NCI-H446 treated with DMSO at 0.1 percent for 48 hours (cell line): ENCODE data around the gene NIM1K.
A peak's percentile ranks its signal among the peaks of the same experiment; 100 is the strongest.
"Not testable (repeated sequence)": the region's sequence is repeated elsewhere in the genome, so short reads cannot be mapped to it uniquely, and the experiment has no call there.

Experiments used
- DNase-seq: peaks from one replicate; lab custom pipeline; 2025; lab: John Stamatoyannopoulos, UW

NIM1K gene

GRCh38 chr5:43190755-43191603 lies 1.0 kb upstream of the NIM1K start:
- no peak for DNase-seq

GRCh38 chr5:43192558-43193180 lies 644 bp downstream of the NIM1K start:
- no peak for DNase-seq

DNA sequence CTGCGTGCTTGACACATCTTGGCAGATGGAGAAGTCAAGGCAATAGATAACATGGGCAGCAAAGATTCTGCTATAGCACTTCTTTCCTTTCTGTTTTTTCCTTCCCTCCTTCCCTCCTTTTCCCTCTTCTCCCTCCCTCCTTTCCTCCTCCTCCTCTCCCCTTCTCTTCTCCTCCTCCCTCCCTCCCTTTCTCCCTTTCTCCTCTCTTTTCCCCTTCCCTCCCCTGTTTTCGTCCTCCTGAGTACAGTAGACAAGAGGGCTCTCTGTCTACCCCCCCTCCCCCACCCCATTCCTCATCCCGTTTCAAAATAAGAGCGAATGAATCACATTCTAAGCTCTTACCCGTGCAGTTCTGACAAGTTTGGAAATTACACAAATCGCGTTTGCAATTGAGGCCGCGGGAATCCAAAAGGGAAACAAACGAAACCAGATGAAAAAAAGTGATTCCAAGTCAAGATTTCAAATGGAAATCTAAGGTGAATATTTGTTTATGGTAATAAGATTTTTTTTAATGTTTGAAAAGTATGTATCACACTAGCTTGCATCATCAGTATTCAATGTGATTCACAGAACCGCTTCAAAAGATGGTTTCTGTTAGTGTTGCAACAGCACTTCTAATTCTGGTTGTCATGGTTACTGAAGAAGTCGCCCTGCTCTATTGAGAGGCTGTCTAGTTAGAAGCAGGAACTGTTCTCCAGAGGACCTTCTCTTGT lies 1.3 kb downstream of the NIM1K start:
- peak; percentile 83 for DNase-seq

DNA sequence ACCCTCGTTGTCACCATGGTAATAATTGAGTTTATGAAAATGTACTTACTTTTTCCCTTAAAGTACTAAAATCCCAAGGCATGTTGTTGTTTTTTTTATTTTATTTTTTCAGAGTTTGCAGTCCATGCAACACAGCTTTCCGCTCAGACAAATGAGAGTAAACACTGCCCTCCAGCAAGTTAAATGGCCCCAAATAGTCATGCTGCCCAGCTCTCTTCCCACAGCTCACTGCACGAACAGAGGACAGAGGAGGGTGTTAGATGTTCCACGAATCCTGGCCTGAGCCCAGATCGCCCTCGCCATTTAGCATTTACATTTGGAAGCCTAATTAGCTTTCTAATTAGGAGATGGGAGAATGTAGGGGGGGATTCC lies 1.9 kb downstream of the NIM1K start:
- no peak for DNase-seq

GRCh38 chr5:43195670-43196265 lies 3.7 kb downstream of the NIM1K start:
- DNase-seq, result no peak

- DNase-seq, result no peak
Observed at GRCh38 chr5:43197535-43197934, 5.5 kb downstream of the NIM1K start.

DNA sequence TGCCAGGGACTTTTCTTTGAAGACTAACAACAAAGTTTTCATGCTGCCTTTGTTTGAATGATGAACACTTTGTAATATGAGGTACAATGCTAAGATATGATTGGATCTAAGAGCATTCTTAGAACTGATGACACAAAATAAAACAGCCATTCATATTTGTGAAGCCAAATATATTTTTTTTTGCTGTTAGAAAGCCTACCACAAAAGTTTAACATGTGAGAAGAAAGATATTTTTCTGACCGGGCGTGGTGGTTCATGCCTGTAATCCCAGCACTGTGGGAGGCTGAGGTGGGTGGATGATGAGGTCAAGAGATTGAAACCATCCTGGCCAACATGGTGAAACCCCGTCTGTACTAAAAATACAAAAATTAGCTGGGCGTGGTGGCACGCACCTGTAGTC lies 9.4 kb downstream of the NIM1K start:
- DNase-seq, result not testable (repeated sequence)

- no peak for DNase-seq
Observed at GRCh38 chr5:43202380-43202779, 10.4 kb downstream of the NIM1K start.

DNA sequence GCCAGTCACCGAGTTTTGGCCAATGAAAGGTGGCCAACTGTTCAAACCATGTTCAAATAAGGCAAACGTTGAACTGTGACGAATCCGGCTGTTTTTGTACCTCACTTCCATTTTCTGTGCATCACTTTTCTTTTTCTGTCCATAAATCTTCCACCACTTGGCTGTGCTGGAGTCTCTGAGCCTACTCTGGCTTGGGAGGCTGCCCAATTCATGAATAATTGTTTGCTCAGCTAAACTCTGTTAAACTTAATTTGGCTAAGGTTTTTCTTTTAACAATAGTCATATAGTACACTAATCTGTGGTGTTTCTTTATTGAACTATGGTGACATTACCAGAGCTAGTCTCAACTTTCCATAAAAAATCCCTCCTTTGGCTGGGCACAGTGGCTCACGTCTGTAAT lies 11.3 kb downstream of the NIM1K start:
- DNase-seq, result peak; percentile 12

DNA sequence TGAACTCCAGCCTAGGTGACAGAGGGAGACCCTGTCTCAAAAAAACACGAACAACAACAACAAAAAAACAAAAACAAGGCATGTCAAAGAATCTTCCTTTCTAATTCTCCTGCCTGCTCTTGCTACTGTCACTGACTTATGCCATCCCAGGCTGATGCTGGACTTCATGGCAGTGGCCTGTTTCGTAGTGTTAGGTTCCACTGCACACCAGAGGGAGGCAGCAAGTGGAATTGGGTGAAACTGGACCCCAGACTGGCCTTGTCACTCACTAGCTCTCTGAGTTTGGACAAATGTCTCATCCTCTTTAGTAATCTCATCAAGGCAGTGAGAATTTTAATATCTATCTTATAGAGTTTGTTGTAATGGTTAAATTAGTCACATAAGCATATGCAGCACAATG lies 12.9 kb downstream of the NIM1K start:
- DNase-seq, result no peak

DNA sequence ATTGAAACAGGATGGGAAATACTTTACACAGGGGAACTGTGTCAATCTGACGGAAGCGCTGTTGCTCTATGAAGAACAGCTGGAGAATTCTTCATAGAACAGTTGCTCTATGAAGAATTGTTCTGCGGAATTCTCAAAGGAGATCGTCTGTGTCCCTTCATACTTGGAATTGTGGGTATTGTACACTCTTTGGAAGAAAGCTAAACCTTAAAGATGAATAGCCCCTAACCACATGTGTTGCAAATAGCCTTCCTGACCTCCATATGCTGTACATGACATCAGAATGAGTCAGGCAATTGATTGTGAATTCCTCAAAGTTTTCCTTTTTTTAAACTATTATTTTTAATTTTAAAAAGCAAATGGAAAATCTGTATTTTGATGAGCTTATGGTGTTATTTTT lies 15.6 kb downstream of the NIM1K start:
- no peak for DNase-seq

DNA sequence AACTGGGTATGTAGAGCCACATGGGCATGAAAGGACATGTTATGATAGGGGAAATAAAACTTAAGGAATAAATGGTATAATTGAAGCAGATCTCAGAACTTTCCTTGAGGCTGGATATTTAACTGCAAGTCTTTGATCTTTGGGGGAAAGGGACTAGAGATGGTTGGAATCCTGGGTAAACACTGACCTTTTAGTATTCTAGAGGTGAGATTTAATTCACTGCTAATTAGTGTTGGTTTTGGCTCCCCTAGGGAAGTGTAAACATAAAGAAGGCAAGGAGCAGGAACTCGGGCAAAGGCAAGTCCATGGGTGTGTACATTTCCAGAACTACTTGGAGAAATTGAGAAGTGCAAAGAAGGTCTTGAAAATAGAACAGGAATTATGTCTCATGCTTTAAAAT lies 16.6 kb downstream of the NIM1K start:
- no peak for DNase-seq

- DNase-seq, result no peak
Observed at GRCh38 chr5:43209060-43209459, 17.0 kb downstream of the NIM1K start.

DNA sequence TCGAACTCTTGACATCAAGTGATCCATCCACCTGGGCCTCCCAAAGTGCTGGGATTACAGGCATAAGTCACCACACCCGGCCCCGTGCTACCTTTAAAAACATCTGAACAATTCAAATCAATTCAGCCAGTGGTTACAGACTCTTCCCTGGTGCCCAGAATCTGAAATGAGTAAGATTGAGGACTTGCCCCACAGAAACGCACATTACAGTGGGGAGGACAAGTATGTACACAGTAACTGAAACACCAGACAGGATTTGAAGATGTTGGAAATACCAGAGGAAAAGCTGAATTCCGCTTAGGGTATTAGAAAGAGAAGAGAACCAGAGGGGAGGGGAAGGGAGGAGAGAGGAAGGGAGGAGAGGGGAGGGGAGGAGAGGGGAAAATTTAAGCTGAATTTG lies 17.8 kb downstream of the NIM1K start:
- no peak for DNase-seq

DNA sequence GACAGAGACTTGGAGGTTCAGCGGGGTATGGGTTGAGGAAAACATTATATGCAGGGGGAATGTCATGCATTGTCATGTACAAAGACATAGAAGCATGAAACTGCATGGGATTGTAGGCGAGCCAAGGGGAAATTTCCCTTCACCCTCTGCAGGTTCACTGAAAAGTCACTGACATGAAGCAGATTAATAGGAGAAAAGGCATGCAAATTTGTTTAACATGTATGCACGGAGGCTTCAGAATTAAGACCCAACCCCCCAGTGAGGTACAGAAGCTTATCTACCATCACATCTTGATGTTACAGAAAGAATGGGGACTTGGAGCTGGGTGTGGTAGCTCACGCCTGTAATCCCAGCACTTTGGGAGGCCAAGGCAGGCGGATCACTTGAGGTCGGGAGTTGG lies 18.5 kb downstream of the NIM1K start:
- DNase-seq, result no peak

DNA sequence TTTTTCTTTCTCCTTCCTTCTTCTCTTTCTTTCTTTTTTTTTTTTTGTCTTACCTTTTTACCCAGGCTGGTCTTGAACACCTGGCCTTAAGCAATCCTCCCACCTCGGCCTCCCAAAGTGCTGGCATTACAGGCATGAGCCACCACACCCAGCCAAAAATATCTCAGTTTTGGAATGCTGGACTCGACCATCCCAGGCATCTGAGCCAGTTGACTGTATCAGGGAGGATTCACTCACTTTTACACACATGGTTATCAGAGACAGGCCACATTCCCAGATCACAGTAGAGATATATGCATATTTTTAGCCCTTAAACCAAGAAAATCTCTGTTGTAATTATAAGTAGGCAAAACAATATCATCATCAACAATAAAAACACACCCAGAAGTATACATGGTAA lies 21.9 kb downstream of the NIM1K start:
- DNase-seq, result no peak

DNA sequence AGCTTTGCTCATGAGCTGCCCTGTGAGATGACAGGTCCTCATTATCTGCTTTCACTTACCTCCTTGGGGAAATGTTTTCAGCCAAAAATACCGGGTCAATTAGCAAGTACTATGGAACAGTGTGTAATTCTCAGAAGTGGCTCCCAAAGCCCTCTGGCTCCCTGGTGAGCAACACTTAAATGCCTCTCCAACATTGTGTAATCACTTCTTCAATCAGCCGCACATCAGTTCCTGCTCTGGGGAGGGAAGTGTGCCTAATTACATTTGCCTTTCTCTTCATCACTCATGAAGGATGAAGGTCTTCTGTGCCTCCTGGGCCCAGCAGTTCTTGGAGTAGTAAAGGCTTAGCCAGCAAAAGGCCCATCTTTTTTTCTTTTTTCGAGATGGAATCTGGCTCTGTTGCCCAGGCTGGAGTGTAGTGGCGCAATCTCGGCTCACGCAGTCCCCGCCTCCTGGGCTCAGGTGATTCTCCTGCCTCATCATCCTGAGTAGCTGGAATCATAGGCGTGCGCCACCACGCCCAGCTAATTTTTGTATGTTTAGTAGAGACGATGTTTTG lies 23.1 kb downstream of the NIM1K start:
- DNase-seq, result no peak

DNA sequence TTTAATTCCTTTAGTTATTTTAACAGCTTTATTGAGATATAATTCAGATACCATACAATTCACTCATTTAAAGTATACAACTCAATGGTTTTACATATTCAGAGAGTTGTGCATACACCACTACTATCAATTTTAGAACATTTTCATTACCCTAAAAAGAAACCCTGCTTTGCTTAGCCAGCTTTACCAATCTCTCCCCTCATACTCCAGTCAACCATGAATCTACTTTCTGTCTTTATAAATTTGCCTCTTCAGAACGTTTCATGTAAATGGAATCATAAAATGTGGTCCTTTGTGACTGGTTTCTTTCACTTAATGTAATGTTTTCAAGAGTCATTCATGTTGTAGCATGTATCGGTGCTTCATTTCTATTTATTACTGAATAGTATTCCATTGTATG lies 24.9 kb downstream of the NIM1K start:
- DNase-seq, result no peak

DNA sequence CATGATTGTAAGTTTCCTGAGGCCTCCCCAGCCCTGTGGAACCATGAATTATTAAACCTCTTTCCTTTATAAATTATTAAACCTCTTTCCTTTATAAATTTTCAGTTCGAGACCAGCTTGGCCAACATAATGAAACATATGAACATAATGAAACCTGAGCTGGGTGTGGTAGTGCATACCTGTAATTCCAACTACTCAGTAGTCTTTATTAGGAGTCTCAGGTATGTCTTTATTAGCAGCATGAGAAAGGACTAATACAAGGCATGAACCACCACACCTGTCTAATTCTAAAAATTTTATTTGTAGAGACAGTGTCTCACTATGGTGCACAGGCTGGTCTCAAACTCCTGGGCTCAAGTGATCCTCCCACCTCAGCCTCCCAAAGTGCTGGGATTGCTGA lies 27.1 kb downstream of the NIM1K start:
- no peak for DNase-seq

- DNase-seq, result no peak
Observed at GRCh38 chr5:43221502-43221901, 29.5 kb downstream of the NIM1K start.

DNA sequence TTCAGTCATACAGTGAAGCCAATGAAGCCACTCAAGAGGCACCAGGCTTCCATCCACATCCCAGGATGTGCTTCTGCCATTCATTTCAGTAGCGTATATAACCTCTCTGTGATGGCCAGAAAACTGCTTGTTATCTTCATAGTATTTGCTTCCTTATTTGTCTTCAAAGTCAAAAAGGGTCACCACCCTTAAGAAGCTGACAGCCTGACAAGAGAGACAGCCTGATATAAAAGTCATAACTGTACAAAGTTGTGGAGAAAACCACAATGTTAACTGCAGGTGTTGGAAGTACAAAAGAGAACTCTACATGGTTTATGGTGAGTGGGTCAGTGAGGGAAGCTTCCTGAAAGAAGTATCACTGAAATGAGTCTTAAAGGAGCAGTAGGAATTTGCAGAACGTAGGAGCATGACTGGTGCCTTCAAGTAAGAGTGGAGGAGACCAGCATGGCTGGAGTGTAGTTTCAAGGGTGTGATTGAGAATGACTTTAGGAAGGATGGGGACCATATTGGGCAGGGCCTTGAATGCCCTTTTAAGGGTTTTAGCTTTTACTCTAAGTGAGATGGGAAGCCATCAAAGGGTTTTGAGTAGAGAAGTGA lies 33.7 kb downstream of the NIM1K start:
- DNase-seq, result no peak

GRCh38 chr5:43227655-43228054 lies 35.6 kb downstream of the NIM1K start:
- peak; percentile 33 for DNase-seq
